B cell (primary cell): ENCODE measurements around the gene MOGAT1.

ENCODE experiments used
- CTCF ChIP-seq: fragments of 200-600 bp; IDR thresholded peaks from one replicate; pipeline ENCODE4 v1.8.0; 2022; ENCODE audit warnings: antibody characterized with exemption, mild to moderate bottlenecking
- EZH2 ChIP-seq: IDR thresholded peaks from 2 replicates; pipeline ENCODE4 v1.6.1; 2012; ENCODE audit warnings: borderline replicate concordance, low read depth, mild to moderate bottlenecking, moderate library complexity, low read length; ENCODE audit not compliant: insufficient read depth, poor library complexity, severe bottlenecking

GRCh38 chr2:222706616-222707015 lies 35.2 kb downstream of the MOGAT1 start:
- no peak for TF ChIP-seq CTCF
- TF ChIP-seq EZH2, result no peak
